WERI-Rb-1 (cell line): Measurements from ENCODE around the gene PACS1.

Experiments used
- DNase-seq: peaks from one replicate; pipeline ENCODE4 v3.0.0-alpha.2; 2020
- H3K27ac ChIP-seq: fragments of 250-450 bp; sonication (Bioruptor Pico); 2 replicates; pipeline ENCODE4 v1.5.1; 2020; ENCODE audit warnings: mild to moderate bottlenecking, moderate library complexity
- H3K27me3 ChIP-seq: fragments of 250-450 bp; sonication (Bioruptor Pico); 2 replicates; pipeline ENCODE4 v1.5.1; 2021; ENCODE audit warnings: mild to moderate bottlenecking, low read depth, moderate library complexity; ENCODE audit not compliant: insufficient read depth, severe bottlenecking
- H3K36me3 ChIP-seq: fragments of 250-450 bp; sonication (Bioruptor Pico); 2 replicates; pipeline ENCODE4 v1.5.1; 2020; ENCODE audit warnings: mild to moderate bottlenecking, moderate library complexity
- H3K4me3 ChIP-seq: 2 replicates; pipeline ENCODE4 v1.5.1; 2011; ENCODE audit warnings: low read depth, mild to moderate bottlenecking, control low read depth, low read length
- H3K9me3 ChIP-seq: fragments of 250-450 bp; sonication (Bioruptor Pico); 2 replicates; pipeline ENCODE4 v1.5.1; 2021; ENCODE audit warnings: mild to moderate bottlenecking, moderate library complexity; ENCODE audit not compliant: severe bottlenecking
- TF ChIP-seq, protein P1 (sequence below): IDR thresholded peaks from 2 replicates; pipeline ENCODE4 v1.5.1; 2011; ENCODE audit warnings: low read depth, mild to moderate bottlenecking, control low read depth, inconsistent platforms, low read length

Gene PACS1

DNA sequence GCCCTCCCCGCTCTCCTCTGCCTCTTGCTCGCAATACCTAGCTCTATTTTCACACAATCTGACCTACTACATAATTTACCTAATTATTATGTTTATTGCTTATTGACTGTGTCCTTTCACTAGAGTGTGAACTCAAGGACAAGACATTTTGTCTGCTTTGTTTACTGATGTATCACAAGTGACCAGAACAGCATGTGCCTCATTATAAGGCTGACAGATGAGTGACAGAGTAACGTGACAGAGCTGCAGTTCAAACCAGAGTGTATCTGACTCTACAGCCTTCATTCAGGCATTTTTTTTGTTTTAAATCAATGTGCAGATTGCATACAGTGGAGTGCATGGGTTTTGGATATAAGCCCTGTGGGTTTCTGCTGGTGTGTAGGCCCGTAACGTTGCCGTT is 116.4 kb downstream of the PACS1 start:
- no peak for DNase-seq
- Histone ChIP-seq H3K27ac (no peak overlapping the region), H3K4me3 (no peak overlapping the region)

DNA sequence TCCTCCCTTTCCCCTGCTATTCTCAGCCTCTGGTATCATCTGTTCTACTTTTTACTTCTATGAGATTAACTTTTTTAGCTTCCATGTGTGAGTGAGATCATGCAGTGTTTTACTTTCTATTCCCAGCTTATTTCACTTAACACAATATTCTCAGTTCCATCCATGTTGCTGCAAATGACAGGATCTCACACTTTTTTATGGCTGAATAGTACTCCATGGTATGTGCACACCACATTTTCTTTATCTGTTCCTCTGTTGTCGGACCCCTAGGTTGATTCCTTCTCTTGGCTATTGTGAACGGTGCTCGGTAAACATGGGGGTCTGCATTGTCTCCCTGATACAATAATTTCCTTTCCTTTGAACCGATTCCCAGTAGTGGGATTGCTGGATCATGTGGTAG is 117.4 kb downstream of the PACS1 start:
- Histone ChIP-seq H3K4me3 (no peak overlapping the region), H3K27me3 (no peaks in the 10 kb centered on the region), H3K27ac (no peak overlapping the region), H3K36me3 (no peaks in the 10 kb centered on the region), H3K9me3 (no peaks in the 10 kb centered on the region)
- no peak for DNase-seq
- TF ChIP-seq, protein P1, sequence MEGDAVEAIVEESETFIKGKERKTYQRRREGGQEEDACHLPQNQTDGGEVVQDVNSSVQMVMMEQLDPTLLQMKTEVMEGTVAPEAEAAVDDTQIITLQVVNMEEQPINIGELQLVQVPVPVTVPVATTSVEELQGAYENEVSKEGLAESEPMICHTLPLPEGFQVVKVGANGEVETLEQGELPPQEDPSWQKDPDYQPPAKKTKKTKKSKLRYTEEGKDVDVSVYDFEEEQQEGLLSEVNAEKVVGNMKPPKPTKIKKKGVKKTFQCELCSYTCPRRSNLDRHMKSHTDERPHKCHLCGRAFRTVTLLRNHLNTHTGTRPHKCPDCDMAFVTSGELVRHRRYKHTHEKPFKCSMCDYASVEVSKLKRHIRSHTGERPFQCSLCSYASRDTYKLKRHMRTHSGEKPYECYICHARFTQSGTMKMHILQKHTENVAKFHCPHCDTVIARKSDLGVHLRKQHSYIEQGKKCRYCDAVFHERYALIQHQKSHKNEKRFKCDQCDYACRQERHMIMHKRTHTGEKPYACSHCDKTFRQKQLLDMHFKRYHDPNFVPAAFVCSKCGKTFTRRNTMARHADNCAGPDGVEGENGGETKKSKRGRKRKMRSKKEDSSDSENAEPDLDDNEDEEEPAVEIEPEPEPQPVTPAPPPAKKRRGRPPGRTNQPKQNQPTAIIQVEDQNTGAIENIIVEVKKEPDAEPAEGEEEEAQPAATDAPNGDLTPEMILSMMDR, result no peak

More for the DNA sequence above, 116.4 kb downstream of the PACS1 start:
- no peaks in the 10 kb centered on the region for H3K36me3 ChIP-seq
- TF ChIP-seq, protein P1, result no peak
- H3K9me3 ChIP-seq, result no peaks in the 10 kb centered on the region
- H3K27me3 ChIP-seq, result no peaks in the 10 kb centered on the region

DNA sequence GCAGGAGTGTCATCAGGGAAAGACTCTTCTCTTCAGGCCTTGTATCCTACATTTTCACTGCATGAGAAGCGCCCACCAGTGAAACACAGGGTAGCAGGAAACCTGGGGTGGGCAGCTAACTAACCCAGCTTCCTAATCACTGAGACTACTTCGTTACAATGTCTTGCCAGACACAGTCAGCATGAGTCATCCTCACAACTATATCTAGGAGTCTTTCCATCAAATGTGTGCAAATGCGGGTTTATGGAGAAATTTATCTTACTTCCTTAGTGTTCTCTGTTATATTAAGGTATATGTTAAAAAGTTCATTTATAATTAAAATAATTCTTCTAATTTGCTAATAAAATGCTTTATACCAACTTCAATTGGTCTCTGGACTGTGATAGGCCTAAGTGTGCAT is 118.5 kb downstream of the PACS1 start:
- Histone ChIP-seq H3K9me3 (no peaks in the 10 kb centered on the region), H3K36me3 (0 out of 2 replicates have a peak, but pooled peaks cover 2% of the 10 kb centered on the region), H3K4me3 (no peak overlapping the region), H3K27ac (no peak overlapping the region), H3K27me3 (no peaks in the 10 kb centered on the region)
- DNase-seq, result no peak
- TF ChIP-seq, protein P1, result no peak

DNA sequence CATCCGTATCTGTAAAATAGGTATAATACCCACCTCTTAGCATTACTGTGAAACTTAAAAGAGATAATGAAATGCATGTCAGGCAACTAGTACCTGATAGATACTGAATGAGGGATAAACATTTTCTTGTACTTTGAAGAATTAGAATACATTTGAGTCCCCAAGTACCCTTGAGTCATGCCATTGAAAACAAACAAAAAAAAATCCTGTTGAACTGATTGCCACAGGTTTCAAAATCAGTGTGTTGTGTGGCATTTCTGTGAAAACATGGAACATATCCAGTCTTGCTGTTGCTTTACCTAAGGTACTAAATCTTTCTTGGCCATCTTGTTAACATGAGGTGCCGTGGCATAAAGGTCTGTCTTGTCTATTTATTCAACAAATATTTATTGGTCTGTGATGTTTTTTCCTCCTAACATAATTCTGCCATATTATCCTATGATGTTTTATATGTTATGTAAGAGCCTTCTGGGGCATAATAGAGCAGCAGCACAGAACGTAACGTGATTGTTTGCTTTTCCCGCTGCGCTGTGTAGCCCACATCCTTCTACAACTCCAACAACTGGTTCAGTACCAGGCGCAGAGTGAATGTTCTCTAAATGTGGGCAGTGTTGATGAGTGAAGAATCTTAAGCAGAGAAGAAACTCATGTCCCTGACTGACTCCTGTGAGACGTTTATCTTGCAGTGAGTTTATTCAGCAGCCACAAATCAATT is 119.1 kb downstream of the PACS1 start:
- no peak for DNase-seq
- no peaks in the 10 kb centered on the region for H3K9me3 ChIP-seq
- H3K4me3 ChIP-seq, result no peak overlapping the region
- H3K27ac ChIP-seq, result no peak overlapping the region
- TF ChIP-seq, protein P1, result no peak
- 0 out of 2 replicates have a peak, but pooled peaks cover 4% of the 10 kb centered on the region for H3K36me3 ChIP-seq
- no peaks in the 10 kb centered on the region for H3K27me3 ChIP-seq

DNA sequence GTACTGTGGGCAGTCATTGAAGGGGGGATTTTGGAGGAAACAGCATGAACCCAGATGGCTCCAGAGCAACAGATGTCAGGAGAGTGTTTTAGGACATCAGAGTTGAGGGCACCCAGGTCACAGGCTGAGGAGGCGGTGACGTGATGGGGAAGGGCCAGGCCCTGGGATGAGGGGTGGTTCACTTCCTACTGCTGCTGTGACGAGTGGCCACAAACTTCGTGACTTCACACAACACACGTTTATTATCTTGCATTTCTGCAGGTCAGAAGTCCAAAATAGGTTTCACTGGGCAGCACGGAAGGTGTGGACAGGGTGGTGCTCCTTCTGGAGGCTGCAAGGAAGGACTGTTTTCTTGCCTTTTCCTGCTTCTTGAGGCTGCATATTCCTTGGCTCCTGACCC is 120.7 kb downstream of the PACS1 start:
- no peaks in the 10 kb centered on the region for H3K27me3 ChIP-seq
- no peaks in the 10 kb centered on the region for H3K9me3 ChIP-seq
- H3K36me3 ChIP-seq, result 0 out of 2 replicates have a peak, but pooled peaks cover 4% of the 10 kb centered on the region
- peak overlapping the region; percentile 68 for H3K27ac ChIP-seq
- TF ChIP-seq, protein P1, result no peak
- peak overlapping the region; percentile 31 for H3K4me3 ChIP-seq
- peak; percentile 91 for DNase-seq
